HG03378 (cell line): ENCODE results near the gene CDYL.

ENCODE experiments used
- ATAC-seq: cut with Tn5 transposase; IDR thresholded peaks from one replicate; pipeline ENCODE4 v1.9.1; 2021; ENCODE audit warnings: mild to moderate bottlenecking, moderate library complexity; ENCODE audit not compliant: unreplicated experiment

Gene CDYL

DNA sequence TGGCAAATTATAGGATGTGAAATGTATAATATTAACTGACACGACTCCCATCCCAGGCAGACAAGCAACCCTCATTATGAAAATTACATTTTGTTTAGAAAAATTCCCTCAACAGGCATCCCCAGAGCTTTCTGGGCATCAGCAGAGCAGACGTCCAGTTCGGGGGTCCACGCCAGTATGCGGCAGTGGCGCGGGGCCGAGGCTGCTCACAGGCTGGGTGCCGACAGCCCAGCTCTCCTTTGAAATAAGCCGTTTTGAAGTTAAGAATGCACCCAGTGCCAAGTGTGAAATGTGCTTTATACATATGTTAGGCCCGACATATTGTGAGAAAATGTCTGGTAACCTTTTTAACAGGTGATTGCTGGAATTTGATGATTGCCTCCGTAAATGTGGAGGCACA lies 177.2 kb downstream of the CDYL start:
- ATAC-seq: no peak

DNA sequence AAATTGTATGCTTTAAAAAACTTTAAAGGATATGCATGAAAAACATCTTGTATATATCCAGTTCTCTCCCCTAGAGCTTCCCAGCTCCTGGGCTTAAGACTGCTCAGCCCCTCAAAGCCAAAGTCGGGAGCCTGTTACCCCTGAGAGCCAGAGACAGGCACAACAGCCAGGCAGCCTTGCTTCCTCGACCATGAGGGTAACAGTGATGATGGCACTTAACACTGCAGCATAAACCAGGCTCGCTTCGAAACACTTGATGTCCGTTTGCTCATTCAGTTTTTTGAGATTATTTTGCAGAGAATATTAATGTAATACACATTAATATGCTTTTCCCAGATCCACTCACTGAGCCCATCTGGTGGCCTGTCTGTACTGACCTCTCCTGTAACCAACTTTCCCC lies 180.4 kb downstream of the CDYL start:
- ATAC-seq: no peak

DNA sequence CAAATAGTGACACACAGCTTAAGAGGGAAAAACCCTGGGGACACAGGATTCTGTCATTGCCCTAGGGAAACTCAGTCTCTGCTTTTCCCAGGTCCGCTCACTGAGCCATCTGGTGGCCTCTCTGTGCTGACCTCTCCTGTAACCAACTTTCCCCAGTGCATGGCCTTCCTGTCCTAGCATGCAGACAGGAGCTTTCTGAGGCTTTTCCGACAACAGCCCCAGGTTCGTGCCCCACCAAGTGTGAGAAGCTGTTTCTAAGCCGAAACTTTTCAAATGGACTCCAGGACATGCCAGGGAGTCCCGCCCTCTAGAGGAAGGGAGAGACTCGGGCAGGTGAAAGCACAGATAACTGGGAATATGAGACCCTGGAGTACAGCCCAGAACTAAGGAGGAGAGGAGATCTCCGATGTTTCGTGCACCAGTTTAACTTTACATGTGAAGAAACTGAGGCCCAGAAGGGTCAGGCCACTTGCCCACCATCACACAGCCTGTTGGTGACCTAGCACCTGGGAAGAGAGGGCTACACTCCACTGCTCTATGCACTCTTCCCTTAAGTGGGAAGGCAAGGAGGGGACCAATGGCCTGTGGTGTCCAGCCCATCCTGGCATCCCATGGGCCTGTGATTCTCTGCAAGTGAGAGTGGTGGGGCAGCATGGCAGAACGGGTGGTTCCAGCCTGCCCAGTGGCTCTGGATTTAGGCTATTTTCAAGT lies 181.5 kb downstream of the CDYL start:
- no peak for ATAC-seq

DNA sequence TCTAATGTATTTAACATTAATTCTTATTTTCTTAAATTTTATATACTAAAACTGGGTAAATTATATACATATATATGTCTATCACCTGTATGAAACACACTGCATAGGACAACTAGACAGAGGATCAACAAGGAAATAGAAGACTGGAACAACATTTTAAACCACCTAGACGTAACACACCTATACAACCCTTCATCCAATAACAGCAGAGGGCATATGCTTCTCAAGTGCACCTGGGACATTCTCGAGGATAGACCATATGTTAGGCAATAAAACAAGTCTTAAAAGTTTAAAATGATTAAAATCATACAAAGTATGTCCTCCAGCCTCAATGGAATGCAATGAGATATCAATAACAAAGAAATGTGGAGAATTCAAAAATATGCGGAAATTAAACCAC lies 182.4 kb downstream of the CDYL start:
- ATAC-seq: no peak

DNA sequence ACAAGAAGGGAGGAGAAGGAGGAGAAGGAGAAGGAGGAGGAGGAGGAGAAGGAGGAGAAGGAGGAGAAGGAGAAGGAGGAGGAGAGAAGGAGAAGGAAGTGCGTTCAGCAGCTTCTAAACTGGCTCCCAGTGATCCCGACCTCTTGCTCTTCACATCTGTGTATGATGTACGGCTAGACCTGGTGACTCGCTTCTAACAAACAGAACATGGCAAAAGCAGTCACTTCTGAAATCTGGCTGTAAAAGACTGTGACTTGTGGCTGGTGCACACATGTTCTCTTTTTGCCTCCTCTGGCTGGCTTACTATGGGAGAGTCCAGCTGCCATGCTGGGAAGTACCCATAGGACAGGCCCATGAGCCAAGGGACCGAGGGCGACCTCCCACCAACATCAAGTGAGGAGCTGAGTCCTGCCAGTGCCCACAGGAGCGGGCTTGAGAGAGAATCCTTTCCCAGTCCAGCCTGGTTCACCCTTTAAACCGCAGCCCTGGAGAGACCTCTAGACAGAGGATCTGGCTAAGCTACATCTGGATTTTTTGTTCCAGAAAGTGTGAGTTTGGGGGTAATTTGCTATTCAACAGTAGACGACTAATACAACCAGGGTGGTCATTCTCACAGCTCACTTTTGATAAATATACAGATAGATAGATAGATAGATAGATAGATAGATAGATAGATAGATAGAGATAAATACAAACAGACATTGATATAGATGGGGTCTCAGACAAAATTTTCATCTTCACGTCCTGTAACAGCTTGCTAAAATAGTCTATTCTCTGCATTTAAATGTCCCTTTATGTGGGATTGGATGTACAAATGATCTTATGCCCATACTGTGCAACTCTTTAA lies 185.3 kb downstream of the CDYL start:
- ATAC-seq: no peak

DNA sequence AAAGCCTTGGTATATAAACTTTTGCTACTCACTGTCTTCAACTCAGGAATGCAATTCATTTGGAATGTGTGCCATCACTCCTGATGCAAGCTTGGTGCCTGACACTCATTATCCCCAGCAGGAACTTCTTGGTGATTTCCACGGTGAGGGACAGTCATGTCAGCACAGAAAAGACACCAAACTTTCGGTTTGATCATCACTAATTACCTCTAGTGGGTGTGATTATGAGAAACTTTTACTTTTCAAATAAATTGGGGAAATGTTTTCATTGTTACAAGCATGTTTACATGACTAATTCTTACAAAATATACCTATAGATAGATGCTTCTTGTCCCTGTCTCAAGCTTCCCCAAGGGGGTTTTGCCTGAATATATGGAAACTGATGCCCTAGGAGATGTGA lies 186.7 kb downstream of the CDYL start:
- ATAC-seq: no peak

DNA sequence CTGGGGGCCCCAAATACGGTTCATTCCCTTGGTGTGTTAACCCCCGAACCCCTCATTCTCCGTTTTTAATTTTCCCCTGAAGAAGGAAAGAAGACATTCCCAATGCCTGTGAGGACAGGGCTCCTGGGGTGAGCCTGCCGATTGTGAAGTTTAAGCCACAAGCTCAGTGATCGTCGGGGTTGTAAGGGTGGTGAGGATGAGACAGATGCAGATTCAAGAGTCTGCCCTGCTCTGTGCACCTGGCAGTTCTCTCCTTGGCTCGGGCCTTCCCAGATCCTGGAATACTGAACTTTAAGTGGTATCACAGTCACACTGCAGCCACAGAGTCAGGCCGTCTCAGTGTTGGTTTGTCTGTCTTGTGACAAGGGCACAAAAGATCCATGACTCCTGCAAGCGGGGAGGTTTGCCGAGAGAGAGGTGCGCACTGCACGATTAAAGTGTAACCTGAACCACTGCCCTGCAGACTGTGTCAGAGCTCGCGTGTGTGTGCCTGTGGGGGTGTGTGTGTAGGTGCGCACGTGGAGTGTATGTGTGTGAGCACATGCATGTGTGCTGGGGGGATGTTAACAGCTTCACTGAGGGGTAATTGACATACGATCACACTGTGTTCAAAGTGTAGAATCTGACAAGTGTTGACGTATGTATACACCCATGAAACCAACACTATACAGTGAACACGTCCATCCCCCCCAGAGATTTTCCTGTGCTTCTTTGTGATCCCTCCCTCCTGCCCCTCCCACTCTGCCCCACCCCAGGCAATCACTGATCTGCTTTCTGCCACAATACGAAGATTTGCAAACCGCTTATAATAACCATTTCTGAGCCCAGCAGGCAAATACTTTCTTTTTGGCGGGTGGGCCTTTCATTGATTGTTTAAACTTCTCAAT lies 188.7 kb downstream of the CDYL start:
- no peak for ATAC-seq

DNA sequence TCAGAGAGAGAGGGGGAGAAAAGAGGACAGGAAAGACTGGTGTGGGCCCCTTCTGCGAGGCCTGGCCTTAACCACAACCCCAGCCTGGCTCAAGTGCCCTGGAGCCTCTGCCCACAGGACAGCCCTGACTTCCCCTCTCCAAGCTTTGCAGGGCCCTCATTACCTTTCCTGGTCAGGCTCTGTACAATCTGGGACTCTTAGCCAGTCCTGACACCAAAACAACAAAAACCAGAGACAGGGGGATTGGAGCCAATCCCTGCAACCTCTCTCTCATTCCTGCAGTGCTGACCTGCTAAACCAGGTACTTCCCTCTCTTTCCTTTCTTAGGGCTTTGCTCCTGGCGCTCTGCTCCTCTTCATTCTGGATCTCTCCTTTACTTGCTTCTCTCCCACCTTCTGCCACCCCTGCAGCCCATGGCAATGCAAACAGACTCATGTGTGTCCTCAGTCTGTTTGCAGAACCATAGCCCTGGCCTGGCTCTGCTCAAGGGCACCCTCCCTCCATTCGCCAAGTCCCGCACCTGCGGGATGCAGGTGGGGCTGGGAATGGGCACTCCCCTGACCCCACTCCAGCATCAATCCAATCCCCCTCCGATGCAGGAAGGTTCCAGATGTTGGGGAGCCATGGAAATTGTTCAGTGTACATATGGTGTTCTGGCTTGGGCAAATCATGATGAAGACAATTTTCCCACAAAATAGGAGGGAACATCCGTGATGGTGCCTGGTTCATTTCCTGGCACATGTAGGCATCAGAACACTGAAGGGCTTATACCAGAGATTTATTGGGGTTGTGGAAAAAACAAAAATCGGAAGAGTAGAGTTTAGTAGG lies 189.6 kb downstream of the CDYL start:
- ATAC-seq: no peak

DNA sequence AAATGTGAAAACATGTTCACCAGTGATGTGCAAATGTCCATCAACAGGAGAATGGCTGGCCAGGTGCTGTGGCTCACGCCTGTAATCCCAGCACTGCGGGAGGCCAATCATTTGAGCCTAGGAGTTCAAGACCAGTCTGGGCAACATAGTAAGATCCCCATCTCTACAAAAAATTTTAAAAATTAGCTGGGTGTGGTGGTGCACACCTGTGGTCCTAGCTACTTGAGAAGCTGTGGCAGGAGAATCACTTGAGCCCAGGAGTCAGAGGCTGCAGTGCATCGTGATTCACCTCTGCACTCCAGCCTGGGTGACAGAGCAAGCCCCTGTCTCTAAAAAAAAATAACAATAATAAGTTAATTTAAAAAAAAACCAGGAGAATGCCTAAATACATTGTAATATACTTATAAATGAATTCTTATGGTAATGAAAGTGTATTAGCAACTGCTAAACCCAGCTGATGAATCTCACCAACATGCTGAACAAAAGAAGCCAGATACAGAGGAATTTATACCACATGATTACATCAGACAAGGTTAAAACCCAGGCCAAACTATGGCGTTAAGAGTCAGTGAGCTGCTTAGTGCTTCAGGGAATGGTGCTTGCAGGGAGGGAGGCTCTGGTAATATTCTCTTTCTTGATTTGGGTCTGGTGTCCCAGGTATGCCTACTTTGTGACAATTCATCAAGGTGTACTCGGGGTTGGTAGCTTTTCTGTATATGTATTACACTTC lies 191.3 kb downstream of the CDYL start:
- ATAC-seq: no peak

DNA sequence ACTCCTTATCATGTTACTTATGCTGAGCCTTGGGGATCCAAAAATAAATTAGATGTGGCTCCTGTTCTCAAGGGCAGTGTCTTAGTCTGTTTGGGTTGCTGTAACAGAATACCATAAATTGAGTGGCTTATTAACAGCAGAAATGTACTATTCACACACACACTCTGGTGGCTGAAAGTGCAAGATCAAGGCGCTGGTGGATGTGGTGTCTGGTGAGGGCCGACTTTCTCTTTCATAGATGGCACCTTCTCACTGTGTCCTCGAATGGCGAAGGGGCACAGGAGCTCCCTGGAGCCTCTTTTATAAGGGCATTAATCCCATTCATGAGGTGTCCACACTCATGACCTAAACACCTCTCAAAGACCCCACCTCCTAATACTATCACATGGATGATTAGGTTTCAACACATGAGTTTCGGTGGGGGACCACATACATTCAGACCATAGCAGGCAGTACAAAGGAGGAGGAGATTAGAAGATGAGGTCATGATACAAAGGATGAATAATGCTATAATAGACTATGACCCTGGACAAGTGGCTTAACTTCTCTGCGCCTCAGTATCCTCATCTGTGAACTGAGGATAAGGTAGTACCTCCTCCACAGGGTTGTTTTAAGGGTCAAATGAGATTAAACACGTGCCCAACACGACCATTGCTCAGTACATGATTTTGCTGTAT lies 193.5 kb downstream of the CDYL start:
- no peak for ATAC-seq

DNA sequence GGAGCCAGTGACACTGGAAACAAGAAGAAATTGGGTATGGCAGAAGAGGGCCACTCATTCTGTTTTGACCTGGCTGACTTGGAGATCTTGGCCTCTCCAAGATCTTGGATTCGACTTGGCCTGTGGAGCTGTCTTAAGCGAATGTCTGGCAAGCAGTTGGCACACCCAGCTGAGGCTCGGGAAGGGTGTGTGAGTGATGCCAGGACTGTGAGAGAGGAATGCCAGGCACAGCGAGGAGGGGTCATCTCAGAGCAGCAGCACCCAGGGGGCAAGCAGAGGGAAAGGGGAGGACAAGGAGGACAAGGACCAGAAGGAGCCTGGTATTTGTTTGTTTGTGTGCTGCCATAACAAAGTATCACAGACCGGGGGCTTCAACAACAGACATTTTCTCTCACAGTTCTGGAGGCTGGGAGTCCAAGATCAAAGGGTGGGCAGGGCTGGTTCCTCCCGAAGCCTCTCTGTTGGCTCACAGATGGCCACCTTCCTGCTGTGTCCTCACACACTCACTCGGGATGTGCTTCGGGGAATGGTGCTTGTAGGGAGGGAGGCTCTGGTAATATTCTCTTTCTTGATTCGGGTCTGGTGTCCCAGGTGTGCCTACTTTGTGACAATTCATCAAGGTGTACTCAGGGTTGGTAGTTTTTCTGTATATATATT lies 194.7 kb downstream of the CDYL start:
- ATAC-seq: no peak

DNA sequence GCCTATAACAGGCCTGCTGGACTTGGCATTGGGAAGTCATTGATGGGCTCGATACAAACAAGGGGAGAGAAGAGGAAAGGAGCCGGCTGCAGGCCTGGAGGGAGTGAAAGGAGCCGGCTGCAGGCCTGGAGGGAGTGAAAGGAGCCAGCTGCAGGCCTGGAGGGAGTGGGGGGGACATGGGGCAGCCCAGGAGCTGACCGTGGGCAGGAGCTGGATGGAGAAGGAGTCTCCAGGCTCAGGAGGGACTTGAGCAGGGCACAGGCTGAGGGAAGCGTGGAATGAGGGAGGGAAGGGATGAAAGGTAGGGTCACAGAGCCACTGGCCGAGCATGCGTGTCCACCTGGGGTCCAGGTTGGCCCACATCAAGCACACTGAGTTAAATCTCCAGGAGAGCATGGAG lies 195.6 kb downstream of the CDYL start:
- ATAC-seq: no peak

DNA sequence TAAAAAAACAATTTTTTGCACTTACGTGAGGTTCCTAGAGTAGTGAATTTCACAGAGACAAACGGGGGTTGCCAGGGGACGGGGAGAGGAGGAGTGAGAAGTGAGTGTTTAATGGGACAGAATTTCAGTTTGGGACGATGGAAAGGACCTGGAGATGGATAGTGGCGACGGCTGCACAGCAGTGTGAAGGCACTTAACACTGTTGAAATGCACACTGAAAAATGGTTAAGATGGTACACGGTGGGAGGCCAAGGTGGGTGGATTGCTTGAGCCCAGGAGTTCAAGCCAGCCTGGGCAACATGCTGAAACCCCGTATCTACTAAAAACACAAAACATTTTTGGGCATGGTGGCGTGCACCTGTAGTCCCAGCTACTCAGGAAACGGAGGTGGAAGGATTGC lies 196.2 kb downstream of the CDYL start:
- ATAC-seq: no peak

DNA sequence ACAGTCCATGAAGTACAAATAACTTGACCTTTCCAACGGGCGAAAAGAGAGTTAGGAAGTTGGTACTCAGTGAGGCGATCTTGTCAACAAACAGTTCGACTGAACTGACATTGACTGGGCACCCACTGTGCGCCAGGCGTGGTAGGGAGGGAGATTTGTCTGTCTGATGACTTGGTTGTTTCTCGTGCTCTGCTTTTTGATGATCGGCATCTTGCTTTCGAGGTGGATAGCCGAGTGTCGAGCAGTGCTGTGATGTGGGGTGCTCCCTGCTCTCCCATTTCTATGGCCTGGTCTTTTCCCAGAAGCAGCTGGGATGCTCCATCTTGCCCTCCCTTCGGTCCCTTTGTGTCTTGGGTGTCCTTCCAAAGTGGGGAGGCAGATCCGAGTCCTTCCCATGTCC lies 197.2 kb downstream of the CDYL start:
- ATAC-seq: no peak

DNA sequence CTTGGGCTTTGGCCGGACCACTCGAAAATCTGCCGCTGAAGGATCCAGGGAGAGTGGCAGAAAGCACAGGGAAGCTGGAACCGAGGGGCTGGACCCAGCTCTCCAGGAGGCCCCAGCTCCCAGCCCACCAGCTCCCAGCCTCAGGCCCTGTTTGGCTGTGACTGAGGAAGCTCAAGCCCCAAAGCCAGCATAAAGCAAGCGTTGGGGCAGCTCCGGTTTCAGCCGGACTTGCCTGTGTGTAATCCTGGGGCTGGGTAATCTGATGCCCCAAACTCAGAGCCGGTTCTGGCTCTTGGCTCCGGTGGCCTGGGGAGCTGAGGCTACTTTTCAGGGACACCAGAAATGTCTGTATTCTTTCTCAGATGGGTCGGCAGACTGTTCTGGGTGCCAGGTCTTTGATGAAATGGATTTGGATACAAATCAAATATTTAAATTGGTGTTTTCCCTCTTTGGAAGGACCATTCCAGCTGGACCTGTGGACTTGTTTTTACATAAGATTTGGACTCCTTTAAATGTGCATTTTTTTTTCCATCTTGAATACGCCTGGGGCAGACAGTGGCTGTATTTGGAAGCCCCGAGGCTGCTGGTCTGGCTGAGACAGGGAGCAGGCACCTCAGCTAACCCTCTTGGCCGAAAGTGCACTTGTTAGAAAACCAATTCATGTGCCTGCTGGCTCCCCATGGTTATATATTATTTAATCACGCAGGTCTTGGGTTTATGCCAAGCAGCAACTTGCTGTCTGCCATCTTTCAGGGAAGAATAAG lies 198.0 kb downstream of the CDYL start:
- no peak for ATAC-seq

DNA sequence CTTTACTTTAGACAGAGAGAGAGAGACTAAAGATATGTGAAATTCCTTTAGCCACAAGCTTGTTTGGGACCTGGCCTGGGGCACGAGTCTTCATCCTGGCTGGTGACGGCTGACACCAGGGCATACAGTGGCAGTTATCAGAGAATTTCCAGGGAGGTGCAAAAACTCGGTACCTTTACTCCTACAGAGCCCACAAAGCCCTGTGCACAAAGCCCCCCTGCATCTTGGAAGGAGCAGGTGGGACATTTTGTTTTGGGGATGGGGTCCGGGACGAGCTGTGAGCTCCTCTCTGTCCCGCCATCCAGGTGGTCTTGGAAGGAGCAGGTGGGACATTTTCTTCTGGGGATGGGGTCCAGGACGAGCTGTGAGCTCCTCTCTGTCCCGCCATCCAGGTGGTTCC lies 198.8 kb downstream of the CDYL start:
- ATAC-seq: no peak

DNA sequence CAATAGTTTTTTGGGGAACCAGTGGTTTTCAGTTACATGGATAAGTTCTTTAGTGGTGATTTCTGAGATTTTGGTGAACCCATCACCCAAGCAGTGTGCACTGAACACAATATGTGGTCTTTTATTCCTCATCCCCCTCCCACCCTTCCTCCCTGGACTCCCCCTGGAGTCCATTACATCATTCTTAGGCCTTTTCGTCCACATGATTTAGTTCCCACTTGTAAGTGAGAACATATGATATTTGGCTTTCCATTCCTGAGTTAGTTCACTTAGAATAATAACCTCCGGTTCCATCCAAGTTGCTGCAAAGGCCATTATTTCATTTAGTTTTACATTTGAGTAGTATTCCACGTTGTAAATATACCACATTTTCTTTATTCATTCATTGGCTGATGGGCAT lies 199.3 kb downstream of the CDYL start:
- no peak for ATAC-seq

DNA sequence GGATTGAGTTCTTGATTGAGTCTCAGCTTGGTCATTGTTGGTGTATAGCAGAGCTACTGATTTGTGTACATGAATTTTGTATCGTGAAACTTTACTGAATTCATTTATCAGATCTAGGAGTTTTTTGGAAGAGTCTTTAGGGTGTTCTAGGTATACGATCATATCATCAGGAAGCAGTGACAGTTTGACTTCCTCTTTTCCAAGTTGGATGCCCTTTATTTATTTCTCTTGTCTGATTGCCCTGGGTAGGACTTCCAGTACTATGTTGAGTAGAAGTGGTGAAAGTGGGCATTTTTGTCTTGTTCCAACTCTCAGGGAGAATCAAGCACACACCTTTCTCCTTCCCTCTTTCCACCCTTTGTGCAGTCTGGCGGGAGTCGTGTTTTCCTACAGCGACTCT lies 201.3 kb downstream of the CDYL start:
- no peak for ATAC-seq
